ENCODE measurements around the gene EIF5AL1.

Gene EIF5AL1

DNA sequence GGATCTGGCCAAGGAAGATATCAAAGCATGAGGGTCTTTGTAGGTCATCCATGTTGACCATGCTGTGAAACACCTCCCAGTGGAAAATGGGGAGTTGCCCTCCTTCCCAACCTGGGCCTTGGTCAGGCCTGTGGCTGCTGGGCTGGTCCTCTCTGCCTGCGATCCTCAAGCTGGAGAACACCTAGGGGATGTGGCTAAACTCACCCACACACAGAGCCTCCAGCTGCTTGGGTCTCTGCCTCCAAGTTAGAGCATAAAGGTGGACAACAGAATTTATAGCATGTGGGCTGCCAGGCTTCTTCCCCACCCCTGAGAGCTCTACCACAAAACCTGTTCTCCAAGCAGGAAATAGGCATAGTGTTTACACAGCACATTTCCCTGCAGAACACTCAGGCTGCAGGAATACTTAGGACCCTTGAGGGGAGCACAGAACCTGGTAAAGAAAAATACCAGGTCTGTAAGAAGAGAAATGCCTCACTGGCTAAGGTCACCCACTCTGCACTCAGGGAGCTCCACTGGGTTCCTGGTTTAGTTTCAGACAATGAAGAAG is 47.9 kb downstream of the EIF5AL1 start, which contains the start of gene SFTPA2:
SFTPA2 (minus strand) TSS at position 248 of the 550 bp plus-strand sequence. CDS start 924 bp downstream, outside the sequence.
- no peaks in the 10 kb centered on the region for H3K36me3 Mint-ChIP-seq (ENCODE audit: low read depth)
- no peak within 1 kb of the TSS for H3K27ac Mint-ChIP-seq
- peaks cover 28% of the 10 kb centered on the region for H3K27me3 Mint-ChIP-seq (ENCODE audit: low read depth, poor library complexity)
- TF ChIP-seq, protein P1, sequence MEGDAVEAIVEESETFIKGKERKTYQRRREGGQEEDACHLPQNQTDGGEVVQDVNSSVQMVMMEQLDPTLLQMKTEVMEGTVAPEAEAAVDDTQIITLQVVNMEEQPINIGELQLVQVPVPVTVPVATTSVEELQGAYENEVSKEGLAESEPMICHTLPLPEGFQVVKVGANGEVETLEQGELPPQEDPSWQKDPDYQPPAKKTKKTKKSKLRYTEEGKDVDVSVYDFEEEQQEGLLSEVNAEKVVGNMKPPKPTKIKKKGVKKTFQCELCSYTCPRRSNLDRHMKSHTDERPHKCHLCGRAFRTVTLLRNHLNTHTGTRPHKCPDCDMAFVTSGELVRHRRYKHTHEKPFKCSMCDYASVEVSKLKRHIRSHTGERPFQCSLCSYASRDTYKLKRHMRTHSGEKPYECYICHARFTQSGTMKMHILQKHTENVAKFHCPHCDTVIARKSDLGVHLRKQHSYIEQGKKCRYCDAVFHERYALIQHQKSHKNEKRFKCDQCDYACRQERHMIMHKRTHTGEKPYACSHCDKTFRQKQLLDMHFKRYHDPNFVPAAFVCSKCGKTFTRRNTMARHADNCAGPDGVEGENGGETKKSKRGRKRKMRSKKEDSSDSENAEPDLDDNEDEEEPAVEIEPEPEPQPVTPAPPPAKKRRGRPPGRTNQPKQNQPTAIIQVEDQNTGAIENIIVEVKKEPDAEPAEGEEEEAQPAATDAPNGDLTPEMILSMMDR (IDR thresholded peaks at IDR 0.05): no peak
- H3K4me1 Mint-ChIP-seq: peaks cover 10% of the 10 kb centered on the region
- no peak within 1 kb of the TSS for H3K4me3 Mint-ChIP-seq
- no peak for DNase-seq
- no peaks in the 10 kb centered on the region for H3K9me3 Mint-ChIP-seq

DNA sequence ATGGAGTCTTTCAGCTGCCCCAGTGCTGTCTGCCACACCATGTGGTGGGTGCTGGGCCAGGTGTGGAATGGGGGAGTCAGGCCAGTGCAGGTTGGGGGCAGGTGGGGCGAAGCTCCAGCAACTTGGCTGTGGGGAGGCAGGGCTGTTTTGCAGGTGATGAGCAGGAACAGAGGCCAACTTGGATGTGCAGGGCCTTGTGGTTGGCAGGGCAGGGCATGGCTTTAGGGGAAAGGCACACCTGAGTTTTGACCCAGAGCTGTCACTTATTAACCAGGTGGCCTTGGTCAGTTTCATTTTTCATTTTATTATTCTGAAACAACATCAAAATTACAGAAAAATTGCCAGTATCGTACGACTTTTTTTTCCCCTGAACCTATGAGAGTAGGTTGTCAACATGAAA is 48.9 kb downstream of the EIF5AL1 start:
- Mint-ChIP-seq H3K4me1 (peaks cover 10% of the 10 kb centered on the region), H3K4me3 (no peak overlapping the region), H3K27me3 (ENCODE audit: low read depth, poor library complexity) (peaks cover 25% of the 10 kb centered on the region), H3K9me3 (no peaks in the 10 kb centered on the region), H3K36me3 (ENCODE audit: low read depth) (no peaks in the 10 kb centered on the region), H3K27ac (no peak overlapping the region)
- no peak for DNase-seq
- TF ChIP-seq, protein P1 (IDR thresholded peaks at IDR 0.05): no peak

DNA sequence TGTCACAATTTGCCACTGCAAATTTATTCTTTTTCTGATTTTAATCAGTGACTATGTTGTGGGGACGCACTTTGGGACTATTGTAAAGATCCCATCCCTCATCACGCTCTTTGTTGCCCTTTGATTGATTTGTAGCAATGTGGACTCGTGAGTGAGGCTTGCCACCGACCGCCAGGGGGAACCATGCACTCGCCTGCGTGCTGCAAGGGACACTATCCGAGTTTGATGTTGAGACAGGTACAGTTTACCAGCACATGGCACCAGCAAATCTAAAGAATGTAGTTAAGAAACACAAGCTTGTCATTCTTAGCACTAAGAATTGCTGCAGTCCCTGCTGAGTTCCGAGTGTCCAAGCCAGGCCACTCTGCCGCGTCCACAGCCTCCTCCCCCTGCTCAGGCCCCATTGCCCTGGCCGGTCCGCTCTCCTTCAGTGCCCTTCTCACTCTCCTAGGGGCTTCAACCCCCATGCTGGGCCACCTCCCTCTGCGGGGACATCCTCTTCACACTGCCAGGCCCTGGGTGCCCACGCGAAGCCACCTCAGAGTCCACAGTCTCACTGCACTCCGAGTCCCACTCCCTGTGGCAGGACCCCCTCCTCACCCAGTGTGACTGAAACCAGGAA is 49.9 kb downstream of the EIF5AL1 start:
- Mint-ChIP-seq H3K36me3 (ENCODE audit: low read depth) (no peaks in the 10 kb centered on the region), H3K4me1 (peaks cover 10% of the 10 kb centered on the region), H3K9me3 (peaks cover 5% of the 10 kb centered on the region), H3K27ac (no peak overlapping the region), H3K27me3 (ENCODE audit: low read depth, poor library complexity) (peaks cover 21% of the 10 kb centered on the region), H3K4me3 (peak overlapping the region; percentile 75)
- peak; percentile 78 for DNase-seq
- TF ChIP-seq, protein P1 (IDR thresholded peaks at IDR 0.05): peak; percentile 86

DNA sequence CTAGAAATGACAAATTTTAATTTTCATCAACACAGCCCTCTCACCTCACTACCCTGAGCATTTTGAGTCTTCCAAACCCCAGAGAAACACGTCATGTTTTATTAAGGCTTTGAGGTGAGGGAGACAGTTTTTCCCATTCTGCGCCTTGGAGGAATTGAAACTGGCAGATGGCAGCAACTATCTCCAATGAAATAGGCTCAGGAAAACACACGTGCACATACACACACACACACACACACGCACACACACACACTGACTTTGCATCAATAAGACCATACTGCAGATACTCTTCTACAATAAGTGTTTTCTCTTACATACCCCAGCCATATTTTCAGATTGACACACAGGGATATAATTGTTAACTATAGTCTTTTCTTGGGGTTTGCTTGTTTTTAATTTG is 51.1 kb downstream of the EIF5AL1 start:
- TF ChIP-seq, protein P1 (IDR thresholded peaks at IDR 0.05): no peak
- Mint-ChIP-seq H3K9me3 (peaks cover 13% of the 10 kb centered on the region), H3K27ac (no peak overlapping the region), H3K27me3 (ENCODE audit: low read depth, poor library complexity) (peaks cover 23% of the 10 kb centered on the region), H3K4me3 (no peak overlapping the region), H3K36me3 (ENCODE audit: low read depth) (no peaks in the 10 kb centered on the region), H3K4me1 (peaks cover 10% of the 10 kb centered on the region)
- DNase-seq: no peak
